Prostate gland (tissue), 2 donors: ENCODE results near the gene NOL3.

Experiments used
- CTCF ChIP-seq, 4 experiments: fragments of 200-600 bp in 2 of 4; fragments of 450-650 bp in 2 of 4; sonication (generic) in 2 of 4; IDR thresholded peaks; 1 replicate in 3 of 4; 2 replicates in 1 of 4; pipeline ENCODE4 v1.5.1; 2016 to 2019; ENCODE audit warnings: antibody characterized with exemption in 4 of 4, mild to moderate bottlenecking in 2 of 4, moderate library complexity in 2 of 4
- POLR2A ChIP-seq: fragments of 450-650 bp; IDR thresholded peaks from one replicate; pipeline ENCODE4 v1.6.1; 2016; ENCODE audit warnings: antibody characterized with exemption, mild to moderate bottlenecking

GRCh38 chr16:67191411-67191994, 21.2 kb downstream of the NOL3 start:
- TF ChIP-seq CTCF (IDR thresholded peaks at IDR 0.05), result no peak
- TF ChIP-seq POLR2A, result no peak
